IMR-90 (cell line): ENCODE measurements around the gene ZNF282.

ENCODE experiments used
- MAZ ChIP-seq: IDR thresholded peaks from 2 replicates; pipeline ENCODE4 v1.6.1; 2012; ENCODE audit warnings: low read depth, mild to moderate bottlenecking, low read length, improper control_type of control experiment, moderate library complexity, borderline replicate concordance
- POLR2A ChIP-seq: IDR thresholded peaks from 2 replicates; pipeline ENCODE4 v1.6.1; 2012; ENCODE audit warnings: mild to moderate bottlenecking, low read depth, low read length
- TF ChIP-seq, protein P1 (sequence below): conservative IDR thresholded peaks from 2 replicates; pipeline ENCODE4 v1.5.1; 2012; ENCODE audit warnings: mild to moderate bottlenecking, low read depth, low read length, improper control_type of control experiment

DNA sequence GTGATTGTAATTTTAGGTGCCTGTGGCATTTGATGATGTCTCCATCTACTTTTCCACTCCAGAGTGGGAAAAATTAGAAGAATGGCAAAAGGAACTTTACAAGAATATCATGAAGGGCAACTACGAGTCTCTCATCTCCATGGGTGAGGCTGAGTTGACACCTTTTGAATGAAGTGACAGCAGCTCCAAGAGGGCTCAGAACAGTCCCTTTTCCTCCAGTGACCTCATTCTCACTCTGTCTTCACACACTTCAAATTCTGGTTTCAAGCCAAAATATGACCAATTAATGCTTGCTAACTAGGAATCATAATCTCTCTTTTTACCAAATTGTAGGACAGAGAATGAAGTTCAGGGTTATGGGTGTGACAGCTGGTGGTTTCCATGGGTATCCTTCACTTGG, 29.2 kb upstream of the ZNF282 start:
- TF ChIP-seq, protein P1, sequence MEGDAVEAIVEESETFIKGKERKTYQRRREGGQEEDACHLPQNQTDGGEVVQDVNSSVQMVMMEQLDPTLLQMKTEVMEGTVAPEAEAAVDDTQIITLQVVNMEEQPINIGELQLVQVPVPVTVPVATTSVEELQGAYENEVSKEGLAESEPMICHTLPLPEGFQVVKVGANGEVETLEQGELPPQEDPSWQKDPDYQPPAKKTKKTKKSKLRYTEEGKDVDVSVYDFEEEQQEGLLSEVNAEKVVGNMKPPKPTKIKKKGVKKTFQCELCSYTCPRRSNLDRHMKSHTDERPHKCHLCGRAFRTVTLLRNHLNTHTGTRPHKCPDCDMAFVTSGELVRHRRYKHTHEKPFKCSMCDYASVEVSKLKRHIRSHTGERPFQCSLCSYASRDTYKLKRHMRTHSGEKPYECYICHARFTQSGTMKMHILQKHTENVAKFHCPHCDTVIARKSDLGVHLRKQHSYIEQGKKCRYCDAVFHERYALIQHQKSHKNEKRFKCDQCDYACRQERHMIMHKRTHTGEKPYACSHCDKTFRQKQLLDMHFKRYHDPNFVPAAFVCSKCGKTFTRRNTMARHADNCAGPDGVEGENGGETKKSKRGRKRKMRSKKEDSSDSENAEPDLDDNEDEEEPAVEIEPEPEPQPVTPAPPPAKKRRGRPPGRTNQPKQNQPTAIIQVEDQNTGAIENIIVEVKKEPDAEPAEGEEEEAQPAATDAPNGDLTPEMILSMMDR, result no peak
- TF ChIP-seq MAZ (no peak), POLR2A (no peak)
